CD4-positive, alpha-beta T cell treated with Interleukin-1 beta for 1 hour (primary cell): ENCODE measurements around the gene COL27A1.
A peak's percentile ranks its signal among the peaks of the same experiment; 100 is the strongest.
"Not testable (repeated sequence)": the region's sequence is repeated elsewhere in the genome, so short reads cannot be mapped to it uniquely, and the experiment has no call there.

Experiments used
- DNase-seq, 2 donors: peaks; one replicate each; pipeline ENCODE4 v3.0.0-alpha.2; 2020 to 2022

The COL27A1 gene

GRCh38 chr9:114328937-114329624 is 173.7 kb downstream of the COL27A1 start:
- not testable (repeated sequence) for DNase-seq

- not testable (repeated sequence) for DNase-seq
Observed at GRCh38 chr9:114329625-114330022, 174.3 kb downstream of the COL27A1 start, which contains the start of gene ORM2. ORM2 (plus strand) TSS chr9:114329869; CDS start chr9:114329905, 36 bp downstream.

GRCh38 chr9:114330636-114331035 is 175.3 kb downstream of the COL27A1 start:
- DNase-seq, result no peak

- not testable (repeated sequence) for DNase-seq
Observed at GRCh38 chr9:114331229-114332195, 176.2 kb downstream of the COL27A1 start.

GRCh38 chr9:114332474-114333040 is 177.2 kb downstream of the COL27A1 start:
- DNase-seq, result not testable (repeated sequence)

- not testable (repeated sequence) for DNase-seq
Observed at GRCh38 chr9:114333718-114334117, 178.4 kb downstream of the COL27A1 start.

- no peak for DNase-seq
Observed at GRCh38 chr9:114334490-114334889, 179.2 kb downstream of the COL27A1 start.

- no peak for DNase-seq
Observed at GRCh38 chr9:114335745-114336144, 180.4 kb downstream of the COL27A1 start.

GRCh38 chr9:114336157-114336556 is 180.8 kb downstream of the COL27A1 start:
- DNase-seq, result no peak

GRCh38 chr9:114336699-114337395 is 181.5 kb downstream of the COL27A1 start:
- DNase-seq, result no peak

- DNase-seq, result no peak
Observed at GRCh38 chr9:114338187-114338586, 182.8 kb downstream of the COL27A1 start.

GRCh38 chr9:114339130-114339908 is 184.0 kb downstream of the COL27A1 start:
- peak; percentile 56 to 60 for DNase-seq

- DNase-seq, result no peak
Observed at GRCh38 chr9:114341152-114341830, 186.0 kb downstream of the COL27A1 start.

- DNase-seq, result no peak
Observed at GRCh38 chr9:114341991-114342390, 186.7 kb downstream of the COL27A1 start.

- DNase-seq, result no peak
Observed at GRCh38 chr9:114342755-114343440, 187.6 kb downstream of the COL27A1 start.

- DNase-seq, result no peak
Observed at GRCh38 chr9:114343471-114344187, 188.3 kb downstream of the COL27A1 start.

- DNase-seq, result no peak
Observed at GRCh38 chr9:114344188-114344566, 188.8 kb downstream of the COL27A1 start.

- no peak for DNase-seq
Observed at GRCh38 chr9:114344692-114345091, 189.4 kb downstream of the COL27A1 start.

GRCh38 chr9:114345493-114346065 is 190.2 kb downstream of the COL27A1 start:
- no peak for DNase-seq

- no peak for DNase-seq
Observed at GRCh38 chr9:114346146-114346545, 190.8 kb downstream of the COL27A1 start.
